Liver (tissue), 9 donors: ENCODE results near the gene DNAJC19. TPM values are rescaled to one million over a fixed set of nuclear protein-coding genes. Genes with fewer than 3 reads are reported as not detected.

ENCODE experiments used
- DNase-seq: peaks from one replicate; pipeline ENCODE4 v3.0.0-alpha.2; 2017; ENCODE audit warnings: low spot score
- H3K27ac ChIP-seq, 2 donors: one replicate each; pipeline ENCODE4 v1.7.0; 2013; ENCODE audit warnings: inconsistent platforms in 2 of 2, low read length in 2 of 2, control low read depth in 1 of 2, low read depth in 1 of 2, mild to moderate bottlenecking in 1 of 2
- H3K27me3 ChIP-seq, 4 donors: one replicate each; pipeline versions ENCODE4 v1.6.1 to v1.7.0; 2013; ENCODE audit warnings: low read length in 3 of 4, inconsistent platforms in 1 of 4, mild to moderate bottlenecking in 1 of 4, moderate library complexity in 1 of 4; ENCODE audit not compliant: control insufficient read depth in 4 of 4, insufficient read depth in 4 of 4
- H3K36me3 ChIP-seq, 4 donors: one replicate each; pipeline versions ENCODE4 v1.6.1 to v1.7.0; 2013; ENCODE audit warnings: low read length in 3 of 4, mild to moderate bottlenecking in 3 of 4, low read depth in 1 of 4, moderate library complexity in 1 of 4; ENCODE audit not compliant: control insufficient read depth in 4 of 4, insufficient read depth in 3 of 4
- H3K4me1 ChIP-seq, 4 donors: one replicate each; pipeline versions ENCODE4 v1.6.1 to v1.7.0; 2013; ENCODE audit warnings: low read length in 3 of 4, mild to moderate bottlenecking in 3 of 4, moderate library complexity in 1 of 4; ENCODE audit not compliant: control insufficient read depth in 4 of 4, insufficient read depth in 4 of 4
- H3K4me3 ChIP-seq, 3 donors: one replicate each; pipeline versions ENCODE4 v1.6.1 to v1.7.0; 2013; ENCODE audit warnings: low read length in 3 of 3, control low read depth in 1 of 3, low read depth in 1 of 3, mild to moderate bottlenecking in 1 of 3
- H3K9ac ChIP-seq, 2 donors: one replicate each; pipeline ENCODE4 v1.7.0; 2013; ENCODE audit warnings: low read length in 2 of 2, mild to moderate bottlenecking in 2 of 2, moderate library complexity in 2 of 2, control low read depth in 1 of 2, low read depth in 1 of 2
- H3K9me3 ChIP-seq, 4 donors: one replicate each; pipeline versions ENCODE4 v1.6.1 to v1.7.0; 2013; ENCODE audit warnings: low read length in 3 of 4; ENCODE audit not compliant: control insufficient read depth in 4 of 4
- EGR1 ChIP-seq, 2 donors: IDR thresholded peaks; 2 replicates each; pipeline ENCODE4 v1.6.1; 2016 to 2018; ENCODE audit warnings: antibody characterized with exemption in 2 of 2, low read depth in 2 of 2
- FOXA1 ChIP-seq: IDR thresholded peaks from 2 replicates; pipeline ENCODE4 v1.6.1; 2016; ENCODE audit warnings: antibody characterized with exemption
- HNF4A ChIP-seq, 2 donors: conservative IDR thresholded peaks; 2 replicates each; pipeline ENCODE4 v1.6.1; 2016; ENCODE audit warnings: antibody characterized with exemption in 2 of 2, mild to moderate bottlenecking in 2 of 2
- HNF4G ChIP-seq: IDR thresholded peaks from 2 replicates; pipeline ENCODE4 v1.6.1; 2016; ENCODE audit warnings: antibody characterized with exemption
- JUND ChIP-seq, 2 donors: IDR thresholded peaks; 2 replicates each; pipeline ENCODE4 v1.6.1; 2016; ENCODE audit warnings: antibody characterized with exemption in 2 of 2
- NR2F2 ChIP-seq: IDR thresholded peaks from 2 replicates; pipeline ENCODE4 v1.6.1; 2016; ENCODE audit warnings: antibody characterized with exemption
- RAD21 ChIP-seq, 2 donors: IDR thresholded peaks; 2 replicates each; pipeline ENCODE4 v1.6.1; 2016; ENCODE audit warnings: antibody characterized with exemption in 2 of 2, mild to moderate bottlenecking in 2 of 2
- RXRA ChIP-seq, 2 donors: IDR thresholded peaks; 2 replicates each; pipeline ENCODE4 v1.6.1; 2017 to 2018; ENCODE audit warnings: antibody characterized with exemption in 2 of 2, mild to moderate bottlenecking in 1 of 2
- YY1 ChIP-seq: IDR thresholded peaks from 2 replicates; pipeline ENCODE4 v1.6.1; 2016; ENCODE audit warnings: antibody characterized with exemption, mild to moderate bottlenecking
- ZBTB33 ChIP-seq: IDR thresholded peaks from 2 replicates; pipeline ENCODE4 v1.6.1; 2016; ENCODE audit warnings: antibody characterized with exemption
- WGBS: extraction: QIAGEN DNeasy Blood & Tissue Kit; methylation state at CpG from one replicate; pipeline ENCODE4 v1.1.7; 2013; 5-methylcytosine and 5-hydroxymethylcytosine counted together
- polyA plus RNA-seq, 2 donors: library from polyadenylated mRNA; stranded (reverse) in 1 of 2; unstranded in 1 of 2; fragments of 200-250 nt in 1 of 2; fragments of >200 nt in 1 of 2; fragmentation: Nextera tagmentation in 1 of 2; extraction: Ambion mirVana in 1 of 2; gene quantifications; one replicate each; pipeline versions ENCODE4 v1.2.1 to v1.2.3, GENCODE V29; 2013 to 2015
- total RNA-seq, 2 donors: library from RNA; depleted of rRNA; stranded (reverse); fragments of >200 nt; gene quantifications; one replicate each; pipeline ENCODE4 v1.2.3, GENCODE V29; 2014
- TF ChIP-seq, protein P1 (sequence below): IDR thresholded peaks from 2 replicates; pipeline ENCODE4 v1.6.1; 2016; ENCODE audit warnings: antibody characterized with exemption
- TF ChIP-seq, protein P2 (sequence below): IDR thresholded peaks from 2 replicates; pipeline ENCODE4 v1.6.1; 2016; ENCODE audit warnings: antibody characterized with exemption
- donor health status: healthy.
- donor health status: healthy.
- donor health status: healthy.
- donor health status: healthy.
- donor health status: healthy.

DNAJC19 gene
- total and polyA plus RNA-seq, 4 donors: 19.4 to 107 (median 27.5) TPM

DNA sequence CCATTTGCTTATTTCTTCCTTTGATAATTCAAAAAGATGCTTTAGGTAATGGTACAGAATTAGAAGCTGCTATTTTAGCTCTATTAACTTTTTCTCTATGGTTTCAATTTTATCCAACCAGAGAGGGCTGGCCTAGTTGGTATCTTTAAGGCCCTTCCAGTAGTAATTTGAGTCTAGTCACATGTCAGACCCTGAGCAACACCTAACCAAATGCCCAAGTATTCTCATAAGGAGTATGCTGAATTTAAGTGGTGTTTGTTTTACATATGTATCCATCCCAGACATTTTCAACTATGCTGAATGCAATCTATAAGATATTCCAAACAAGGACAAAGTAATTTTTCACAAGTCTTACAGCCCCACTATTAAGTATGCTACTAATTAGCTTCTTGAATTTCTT lies 9.6 kb downstream of the DNAJC19 start:
- no peaks in the 10 kb centered on the region for H3K9me3 ChIP-seq
- no peaks in the 10 kb centered on the region for H3K27me3 ChIP-seq
- no peak overlapping the region for H3K4me3 ChIP-seq
- no peak overlapping the region for H3K27ac ChIP-seq
- no peak overlapping the region for H3K9ac ChIP-seq
- no peak for DNase-seq
- peaks cover 0 to 7% (median 2%) of the 10 kb centered on the region in 4 donors for H3K4me1 ChIP-seq
- TF ChIP-seq RXRA (IDR thresholded peaks at IDR 0.05) (no peak), FOXA1 (no peak), HNF4G (no peak), HNF4A (conservative IDR thresholded peaks at IDR 0.05) (no peak), NR2F2 (no peak), RAD21 (IDR thresholded peaks at IDR 0.05) (no peak), ZBTB33 (no peak), YY1 (no peak)
- peaks cover 0 to 25% (median 10%) of the 10 kb centered on the region in 4 donors for H3K36me3 ChIP-seq

DNA sequence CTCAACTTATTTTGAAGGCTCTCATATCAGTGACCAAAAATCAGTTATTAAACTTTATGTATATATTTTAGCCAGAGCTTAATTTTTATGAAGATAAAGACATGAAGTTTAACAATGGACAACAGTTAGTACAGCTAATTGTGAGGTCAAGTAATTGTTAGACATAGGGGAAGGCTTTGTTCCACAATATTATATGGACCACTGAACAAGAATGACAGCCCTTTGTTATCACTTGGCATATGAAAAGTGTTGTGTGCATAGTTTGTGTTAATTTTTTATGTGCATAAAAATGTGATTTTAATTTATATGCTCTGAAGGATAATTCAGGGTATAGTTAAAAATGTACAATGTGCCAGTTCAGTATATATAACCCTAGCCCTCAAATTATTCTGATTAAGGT lies 12.0 kb downstream of the DNAJC19 start:
- H3K9me3 ChIP-seq: no peaks in the 10 kb centered on the region
- H3K36me3 ChIP-seq: peaks cover 0 to 13% (median 6%) of the 10 kb centered on the region in 4 donors
- H3K9ac ChIP-seq: no peak overlapping the region
- TF ChIP-seq, protein P1, sequence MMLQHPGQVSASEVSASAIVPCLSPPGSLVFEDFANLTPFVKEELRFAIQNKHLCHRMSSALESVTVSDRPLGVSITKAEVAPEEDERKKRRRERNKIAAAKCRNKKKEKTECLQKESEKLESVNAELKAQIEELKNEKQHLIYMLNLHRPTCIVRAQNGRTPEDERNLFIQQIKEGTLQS: no peak
- TF ChIP-seq JUND (IDR thresholded peaks at IDR 0.05): no peak
- no peak for TF ChIP-seq HNF4G
- TF ChIP-seq NR2F2: no peak
- TF ChIP-seq FOXA1: no peak
- no peak for TF ChIP-seq ZBTB33
- no peak for TF ChIP-seq EGR1 (IDR thresholded peaks at IDR 0.05; ENCODE audit: low read depth in 2 of 2)
- TF ChIP-seq RAD21 (IDR thresholded peaks at IDR 0.05): no peak
- H3K27ac ChIP-seq: no peak overlapping the region
- DNase-seq: no peak
- H3K4me1 ChIP-seq: peaks cover 0 to 3% (median 0%) of the 10 kb centered on the region in 4 donors
- H3K27me3 ChIP-seq: no peaks in the 10 kb centered on the region
- no peak overlapping the region for H3K4me3 ChIP-seq

DNA sequence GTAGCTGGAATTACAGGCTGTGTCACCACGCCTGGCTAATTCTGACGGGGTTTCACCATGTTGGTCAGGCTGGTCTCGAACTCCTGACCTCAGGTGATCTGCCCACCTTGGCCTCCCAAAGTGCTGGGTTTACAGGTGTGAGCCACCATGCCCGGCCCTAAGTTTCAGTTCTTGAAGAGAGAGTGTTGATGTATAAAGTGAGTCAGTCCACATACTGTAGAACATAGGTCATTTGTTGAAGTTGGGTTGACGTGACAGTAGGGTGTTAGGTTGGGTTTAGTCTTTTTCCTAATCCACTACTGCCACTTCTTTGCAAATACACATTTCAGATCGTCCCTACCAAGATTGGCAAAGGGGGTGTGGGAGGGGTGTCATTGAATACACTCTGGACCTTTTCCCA lies 15.2 kb downstream of the DNAJC19 start:
- H3K4me3 ChIP-seq: no peak overlapping the region
- H3K27ac ChIP-seq: no peak overlapping the region
- 97% methylated on average over 6 of the region's 6 CpGs for WGBS
- no peak for DNase-seq
- H3K9ac ChIP-seq: no peak overlapping the region
- TF ChIP-seq, protein P2, sequence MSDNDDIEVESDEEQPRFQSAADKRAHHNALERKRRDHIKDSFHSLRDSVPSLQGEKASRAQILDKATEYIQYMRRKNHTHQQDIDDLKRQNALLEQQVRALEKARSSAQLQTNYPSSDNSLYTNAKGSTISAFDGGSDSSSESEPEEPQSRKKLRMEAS: no peak
- no peak for TF ChIP-seq JUND (IDR thresholded peaks at IDR 0.05)
- peaks cover 0 to 5% (median under 1%) of the 10 kb centered on the region in 4 donors for H3K4me1 ChIP-seq
- no peaks in the 10 kb centered on the region for H3K9me3 ChIP-seq
- H3K36me3 ChIP-seq: peaks cover 0 to 33% (median 20%) of the 10 kb centered on the region in 4 donors
- H3K27me3 ChIP-seq: no peaks in the 10 kb centered on the region
